ENCODE measurements around the gene PGRMC2.

DNA sequence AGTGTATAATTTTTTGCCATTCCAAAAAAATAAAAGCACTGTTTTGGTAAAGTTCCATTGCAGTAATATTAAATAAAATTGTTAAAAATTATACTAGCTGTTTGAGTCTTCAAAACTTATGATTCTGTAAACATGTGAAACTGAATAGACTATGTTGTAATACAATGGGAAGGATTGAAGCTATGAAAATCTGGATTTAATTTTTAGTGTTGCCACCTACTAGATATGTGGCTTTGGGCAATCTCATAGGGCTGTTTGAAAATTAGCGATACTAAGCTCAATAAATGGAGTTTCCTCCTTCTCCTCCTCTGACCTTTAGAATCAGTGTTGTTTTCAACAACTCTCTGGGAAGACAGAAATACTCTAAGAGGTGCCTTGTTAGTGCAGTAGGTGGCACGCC, 4.5 kb downstream of the PGRMC2 start:
- TF ChIP-seq, protein P1, sequence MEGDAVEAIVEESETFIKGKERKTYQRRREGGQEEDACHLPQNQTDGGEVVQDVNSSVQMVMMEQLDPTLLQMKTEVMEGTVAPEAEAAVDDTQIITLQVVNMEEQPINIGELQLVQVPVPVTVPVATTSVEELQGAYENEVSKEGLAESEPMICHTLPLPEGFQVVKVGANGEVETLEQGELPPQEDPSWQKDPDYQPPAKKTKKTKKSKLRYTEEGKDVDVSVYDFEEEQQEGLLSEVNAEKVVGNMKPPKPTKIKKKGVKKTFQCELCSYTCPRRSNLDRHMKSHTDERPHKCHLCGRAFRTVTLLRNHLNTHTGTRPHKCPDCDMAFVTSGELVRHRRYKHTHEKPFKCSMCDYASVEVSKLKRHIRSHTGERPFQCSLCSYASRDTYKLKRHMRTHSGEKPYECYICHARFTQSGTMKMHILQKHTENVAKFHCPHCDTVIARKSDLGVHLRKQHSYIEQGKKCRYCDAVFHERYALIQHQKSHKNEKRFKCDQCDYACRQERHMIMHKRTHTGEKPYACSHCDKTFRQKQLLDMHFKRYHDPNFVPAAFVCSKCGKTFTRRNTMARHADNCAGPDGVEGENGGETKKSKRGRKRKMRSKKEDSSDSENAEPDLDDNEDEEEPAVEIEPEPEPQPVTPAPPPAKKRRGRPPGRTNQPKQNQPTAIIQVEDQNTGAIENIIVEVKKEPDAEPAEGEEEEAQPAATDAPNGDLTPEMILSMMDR (conservative IDR thresholded peaks at IDR 0.05; ENCODE audit: low read depth, low read length): no peak
- TF ChIP-seq EZH2 (IDR thresholded peaks at IDR 0.05; ENCODE audit: low read length, unreplicated experiment) (no peak), EZH2phosphoT487 (IDR thresholded peaks at IDR 0.05; ENCODE audit: borderline replicate concordance, low read length) (no peak)

Data from PC-3 (cell line).